B cell (primary cell): Measurements from ENCODE around the gene KRTAP17-1. TPM values are rescaled to one million over a fixed set of nuclear protein-coding genes. Genes with fewer than 3 reads are reported as not detected.

ENCODE experiments used
- ATAC-seq: fragments of 200-7000 bp; cut with Tn5 transposase; one replicate; pipeline ENCODE4 v1.10.0; 2021; ENCODE audit warnings: low read depth, mild to moderate bottlenecking, moderate number of reproducible peaks, moderate library complexity
- CTCF ChIA-PET: fragments of 350-600 bp; sonication (Branson Sonifier 250); formaldehyde crosslinking; loops from one replicate; lab custom pipeline; 2021; ENCODE audit warnings: antibody characterized with exemption, inconsistent platforms; lab: Charles Lee
- POLR2A ChIA-PET: fragments of 350-600 bp; sonication (Branson Sonifier 250); formaldehyde crosslinking; loops from one replicate; lab custom pipeline; 2021; ENCODE audit warnings: antibody characterized with exemption; lab: Charles Lee
- DNase-seq: peaks from one replicate; pipeline ENCODE4 v3.0.0; 2013
- H2AFZ ChIP-seq: 2 replicates; pipeline ENCODE4 v1.6.1; 2012; ENCODE audit warnings: mild to moderate bottlenecking, low read depth, low read length; ENCODE audit not compliant: insufficient read depth, poor library complexity, severe bottlenecking
- H3K27ac ChIP-seq, 2 donors: 1 replicate in 1 of 2; 2 replicates in 1 of 2; pipeline ENCODE4 v1.5.1; 2012 to 2013; ENCODE audit warnings: low read length in 2 of 2, mild to moderate bottlenecking in 2 of 2, moderate library complexity in 1 of 2
- H3K27me3 ChIP-seq, 4 experiments: fragments of 200-600 bp in 1 of 4; sonication (generic) in 1 of 4; replicated peaks in 1 of 4; 1 replicate in 2 of 4; 2 replicates in 2 of 4; pipeline versions ENCODE4 v1.6.1 to v1.7.0; 2013 to 2016; ENCODE audit warnings: low read length in 3 of 4, mild to moderate bottlenecking in 2 of 4, mixed read lengths in 1 of 4, moderate library complexity in 1 of 4; ENCODE audit not compliant: insufficient read depth in 4 of 4, control insufficient read depth in 3 of 4; ENCODE audit errors: control extremely low read depth in 1 of 4
- H3K36me3 ChIP-seq, 2 experiments: replicated peaks in 1 of 2; 1 replicate in 1 of 2; 2 replicates in 1 of 2; pipeline versions ENCODE4 v1.6.1 to v1.7.1; 2013; ENCODE audit warnings: low read length in 1 of 2; ENCODE audit not compliant: insufficient read depth in 2 of 2, control insufficient read depth in 1 of 2; ENCODE audit errors: control extremely low read depth in 1 of 2, extremely low read depth in 1 of 2
- H3K4me1 ChIP-seq, 2 donors: fragments of 200-600 bp in 1 of 2; sonication (generic) in 1 of 2; 1 replicate in 1 of 2; 2 replicates in 1 of 2; pipeline versions ENCODE4 v1.5.1 to v1.6.1; 2013 to 2017; ENCODE audit warnings: low read length in 2 of 2; ENCODE audit not compliant: control insufficient read depth in 2 of 2, insufficient read depth in 2 of 2
- H3K4me2 ChIP-seq: replicated peaks from 2 replicates; pipeline ENCODE3; 2012; ENCODE audit warnings: mild to moderate bottlenecking, low read depth, low read length; ENCODE audit not compliant: poor library complexity, severe bottlenecking
- H3K4me3 ChIP-seq, 5 experiments: fragments of 200-600 bp in 1 of 5; sonication (generic) in 1 of 5; 1 replicate in 3 of 5; 2 replicates in 2 of 5; pipeline versions ENCODE4 v1.5.1 to v1.7.0; 2011 to 2016; ENCODE audit warnings: low read length in 4 of 5, mild to moderate bottlenecking in 4 of 5, low read depth in 2 of 5, control low read depth in 1 of 5, moderate library complexity in 1 of 5; ENCODE audit not compliant: insufficient read depth in 1 of 5; ENCODE audit errors: control extremely low read depth in 1 of 5, extremely low read depth in 1 of 5
- H3K79me2 ChIP-seq: fragments of 200-600 bp; sonication (generic); one replicate; pipeline ENCODE4 v1.6.0; 2016; ENCODE audit warnings: low read length; ENCODE audit not compliant: control insufficient read depth, insufficient read depth
- H3K9ac ChIP-seq: fragments of 200-600 bp; sonication (generic); 2 replicates; pipeline ENCODE4 v1.6.1; 2017; ENCODE audit warnings: mild to moderate bottlenecking, low read length, moderate library complexity
- H3K9me3 ChIP-seq, 3 donors: one replicate each; pipeline versions ENCODE4 v1.6.1 to v1.7.1; 2013; ENCODE audit warnings: low read length in 2 of 3; ENCODE audit not compliant: control insufficient read depth in 2 of 3, insufficient read depth in 1 of 3; ENCODE audit errors: control extremely low read depth in 1 of 3
- H4K20me1 ChIP-seq: 2 replicates; pipeline ENCODE4 v1.6.0; 2012; ENCODE audit warnings: mild to moderate bottlenecking, low read length; ENCODE audit not compliant: insufficient read depth, control insufficient read depth, poor library complexity, severe bottlenecking
- H3K27ac Mint-ChIP-seq: one replicate; pipeline ENCODE4 v1.8.0; 2021; ENCODE audit warnings: mixed read lengths
- H3K27me3 Mint-ChIP-seq: one replicate; pipeline ENCODE4 v1.8.0; 2021; ENCODE audit warnings: mixed read lengths
- H3K4me1 Mint-ChIP-seq: one replicate; pipeline ENCODE4 v1.8.0; 2021; ENCODE audit warnings: mixed read lengths
- H3K4me3 Mint-ChIP-seq: one replicate; pipeline ENCODE4 v1.8.0; 2021; ENCODE audit warnings: mixed read lengths
- H3K9me3 Mint-ChIP-seq: one replicate; pipeline ENCODE4 v1.8.0; 2022; ENCODE audit warnings: mixed read lengths; ENCODE audit not compliant: insufficient read depth
- EZH2 ChIP-seq: IDR thresholded peaks from 2 replicates; pipeline ENCODE4 v1.6.1; 2012; ENCODE audit warnings: borderline replicate concordance, low read depth, mild to moderate bottlenecking, moderate library complexity, low read length; ENCODE audit not compliant: insufficient read depth, poor library complexity, severe bottlenecking
- WGBS: methylation state at CpG from one replicate; pipeline ENCODE4 v1.1.5; 2013; ENCODE audit warnings: missing lambda C conversion rate; ENCODE audit not compliant: insufficient coverage; 5-methylcytosine and 5-hydroxymethylcytosine counted together
- intact Hi-C: fragments of 100-400 bp; cut with micrococcal nuclease; formaldehyde crosslinking; loops from one replicate; pipeline ENCODE4 v1.10.0; 2022
- polyA plus RNA-seq: library from polyadenylated mRNA; depleted of rRNA; stranded (reverse); fragments of >200 nt; gene quantifications from 2 replicates; pipeline ENCODE4 v1.2.3, GENCODE V29; 2012
- total RNA-seq, 2 donors: library from RNA; stranded (reverse); fragments of 120-200 nt in 1 of 2; gene quantifications; 1 replicate in 1 of 2; 2 replicates in 1 of 2; pipeline versions ENCODE4 v1.2.3 to v1.2.4, GENCODE V29; 2013 to 2022
- TF ChIP-seq, protein P1 (sequence below): fragments of 200-600 bp; IDR thresholded peaks from one replicate; pipeline ENCODE4 v1.8.0; 2022; ENCODE audit warnings: antibody characterized with exemption, mild to moderate bottlenecking

KRTAP17-1 gene
- total and polyA plus RNA-seq, 2 donors (not counting 1 experiment from before 2014, with no cell fraction given) = not detected

DNA sequence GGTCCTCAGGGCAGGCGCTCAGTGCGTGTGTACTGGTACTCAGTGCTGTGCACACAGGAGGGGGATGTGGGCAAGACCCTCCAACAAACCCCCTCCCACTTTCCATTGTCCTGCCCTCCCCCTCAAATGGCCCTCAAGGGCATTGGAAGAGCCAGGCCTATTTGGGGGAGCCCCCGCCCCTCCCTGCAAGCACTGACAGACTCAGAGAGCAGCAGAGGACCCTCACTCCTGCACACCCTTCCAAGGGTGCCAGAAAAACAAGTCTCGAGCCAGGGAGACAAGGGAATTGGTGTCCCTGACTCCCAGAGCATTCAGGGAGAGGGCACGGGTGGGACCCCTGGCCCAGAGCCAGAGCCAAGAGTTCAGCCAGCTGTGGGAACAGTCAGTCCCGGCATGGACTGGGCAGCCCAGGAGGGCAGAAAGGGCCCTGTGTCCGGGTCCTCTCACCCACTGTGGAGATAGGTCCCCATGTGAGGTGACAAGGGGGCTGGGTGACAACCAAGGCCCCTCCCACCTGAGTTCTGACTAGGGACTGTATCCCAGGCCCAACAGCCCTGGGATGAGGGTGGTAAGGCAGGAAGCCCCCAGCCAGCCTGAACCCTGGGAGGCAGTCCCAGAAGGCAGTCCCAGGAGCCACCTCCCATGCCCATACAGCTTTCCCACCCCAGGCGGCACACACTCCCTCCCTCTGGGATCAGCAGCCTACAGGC, 12.1 kb upstream of the KRTAP17-1 start:
- peaks cover 9% of the 10 kb centered on the region for H3K27me3 Mint-ChIP-seq

More for the DNA sequence above, 12.1 kb upstream of the KRTAP17-1 start:
- POLR2A ChIA-PET = no interaction called here
- no peaks in the 10 kb centered on the region for H3K9me3 Mint-ChIP-seq
- no peaks in the 10 kb centered on the region for H3K9me3 ChIP-seq
- CTCF ChIA-PET = interaction anchor here (1.7 to 1.8 kb wide), 2 partner anchors 7 to 12 kb away, joined by 3 to 6 read pairs; no protein-coding TSS in a partner anchor
- H3K4me2 ChIP-seq = no peak overlapping the region
- ATAC-seq = no peak
- WGBS = 92% methylated on average over 8 of the region's 8 CpGs
- no peak overlapping the region for H3K4me3 ChIP-seq
- H3K9ac ChIP-seq = no peak overlapping the region
- DNase-seq = no peak
- H3K27ac Mint-ChIP-seq = no peak overlapping the region
- H2AFZ ChIP-seq = no peak overlapping the region
- H3K36me3 ChIP-seq = no peaks in the 10 kb centered on the region
- H3K79me2 ChIP-seq = no peaks in the 10 kb centered on the region
- TF ChIP-seq, protein P1, sequence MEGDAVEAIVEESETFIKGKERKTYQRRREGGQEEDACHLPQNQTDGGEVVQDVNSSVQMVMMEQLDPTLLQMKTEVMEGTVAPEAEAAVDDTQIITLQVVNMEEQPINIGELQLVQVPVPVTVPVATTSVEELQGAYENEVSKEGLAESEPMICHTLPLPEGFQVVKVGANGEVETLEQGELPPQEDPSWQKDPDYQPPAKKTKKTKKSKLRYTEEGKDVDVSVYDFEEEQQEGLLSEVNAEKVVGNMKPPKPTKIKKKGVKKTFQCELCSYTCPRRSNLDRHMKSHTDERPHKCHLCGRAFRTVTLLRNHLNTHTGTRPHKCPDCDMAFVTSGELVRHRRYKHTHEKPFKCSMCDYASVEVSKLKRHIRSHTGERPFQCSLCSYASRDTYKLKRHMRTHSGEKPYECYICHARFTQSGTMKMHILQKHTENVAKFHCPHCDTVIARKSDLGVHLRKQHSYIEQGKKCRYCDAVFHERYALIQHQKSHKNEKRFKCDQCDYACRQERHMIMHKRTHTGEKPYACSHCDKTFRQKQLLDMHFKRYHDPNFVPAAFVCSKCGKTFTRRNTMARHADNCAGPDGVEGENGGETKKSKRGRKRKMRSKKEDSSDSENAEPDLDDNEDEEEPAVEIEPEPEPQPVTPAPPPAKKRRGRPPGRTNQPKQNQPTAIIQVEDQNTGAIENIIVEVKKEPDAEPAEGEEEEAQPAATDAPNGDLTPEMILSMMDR = no peak
- no peak for TF ChIP-seq EZH2
- no peaks in the 10 kb centered on the region for H3K4me1 ChIP-seq
- no peak overlapping the region for H3K4me3 Mint-ChIP-seq
- H3K4me1 Mint-ChIP-seq = peaks cover under 1% of the 10 kb centered on the region
- H3K27ac ChIP-seq = no peak overlapping the region
- intact Hi-C loops = loop anchor here (10.0 kb wide), 1 partner anchor 523 kb away; no protein-coding TSS in a partner anchor
- peaks cover 0 to 5% (median under 1%) of the 10 kb centered on the region in 4 experiments for H3K27me3 ChIP-seq
- no peaks in the 10 kb centered on the region for H4K20me1 ChIP-seq
